NCI-H446 treated with DMSO at 0.1 percent for 48 hours (cell line): ENCODE results near the gene NEURL1B.
"Not testable (repeated sequence)": the region's sequence is repeated elsewhere in the genome, so short reads cannot be mapped to it uniquely, and the experiment has no call there.

Experiments
- DNase-seq: peaks from one replicate; lab custom pipeline; 2025; lab: John Stamatoyannopoulos, UW

The NEURL1B gene

DNA sequence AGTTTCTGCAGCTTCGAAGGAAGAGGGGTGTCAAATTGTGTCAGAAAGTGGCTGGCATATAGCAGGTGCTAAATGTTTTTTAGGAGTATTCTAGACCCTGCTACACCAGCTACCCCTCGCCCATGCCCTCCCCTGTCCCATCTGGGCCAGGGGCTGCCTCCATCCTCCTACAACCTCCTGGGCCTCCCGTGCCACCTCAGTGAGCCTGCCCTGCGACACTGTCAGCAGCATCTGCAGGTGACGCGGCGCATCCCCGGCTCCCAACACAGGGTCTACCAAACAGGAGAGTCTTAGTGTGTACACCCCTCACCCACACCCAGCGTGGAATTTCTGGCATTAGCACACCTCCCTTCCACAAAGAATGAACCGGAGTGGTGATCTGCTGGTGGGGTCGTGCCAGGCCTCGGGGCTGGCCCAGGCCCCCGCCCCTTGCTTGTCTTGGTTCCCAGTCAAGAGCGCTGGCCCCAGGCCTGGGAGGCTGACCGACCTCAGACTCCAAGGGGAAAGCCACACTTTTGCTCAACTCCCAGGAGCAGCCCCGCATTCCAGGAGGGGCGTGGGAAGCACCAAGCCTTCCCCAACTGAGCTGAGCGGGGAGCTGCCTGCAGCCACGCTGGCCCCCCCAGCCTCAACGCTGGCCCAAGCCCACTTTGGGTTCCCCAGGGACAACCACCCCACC is 55.2 kb downstream of the NEURL1B start:
- DNase-seq = no peak

DNA sequence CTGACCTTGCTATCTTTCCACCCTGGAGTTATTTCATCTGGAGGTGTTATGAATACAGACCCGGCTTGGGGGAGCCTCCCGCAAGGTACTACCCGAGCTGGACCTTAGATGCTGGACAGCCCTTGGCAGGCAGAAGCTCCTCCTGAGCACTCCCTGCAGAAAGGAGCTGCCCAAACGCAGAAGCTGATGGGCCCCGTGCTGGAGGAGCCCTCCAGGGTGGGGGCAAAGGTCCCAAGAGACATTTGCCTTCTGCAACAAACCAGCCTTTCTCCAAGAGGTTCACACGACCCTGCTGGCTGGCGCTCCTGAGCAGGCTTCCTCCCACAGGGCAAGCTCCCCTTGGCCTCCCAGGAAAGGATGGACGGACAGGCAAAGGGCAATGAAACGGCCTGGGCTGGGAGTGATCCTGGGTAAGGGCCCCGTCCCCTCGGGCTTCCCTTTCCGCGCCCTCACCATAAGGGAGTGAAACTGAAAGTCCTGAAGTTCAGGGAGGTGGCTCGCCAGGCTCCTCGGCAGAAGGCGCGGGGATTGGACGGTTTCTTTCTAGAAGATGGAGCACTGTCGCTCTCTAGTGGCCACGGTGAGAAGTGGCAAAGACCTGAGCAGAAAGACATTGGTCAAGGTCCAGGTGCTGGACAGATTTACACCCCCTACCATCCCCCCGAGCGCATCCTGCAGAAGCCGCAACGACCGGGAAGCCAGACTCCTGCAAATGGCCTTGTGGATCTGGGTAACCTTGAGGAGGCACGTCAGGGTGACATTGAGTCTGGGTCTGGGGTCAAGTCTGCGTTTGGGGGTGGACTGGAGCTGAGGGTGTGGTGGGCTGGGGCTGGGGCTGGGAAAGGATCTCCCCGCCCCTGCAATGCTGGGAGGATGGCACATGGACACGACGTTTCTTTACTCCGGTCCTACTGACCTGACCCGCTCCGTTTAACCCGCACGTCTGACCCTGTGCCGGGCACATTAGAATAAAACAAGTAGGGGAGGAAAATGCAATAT is 56.4 kb downstream of the NEURL1B start:
- DNase-seq = peak; percentile 27

DNA sequence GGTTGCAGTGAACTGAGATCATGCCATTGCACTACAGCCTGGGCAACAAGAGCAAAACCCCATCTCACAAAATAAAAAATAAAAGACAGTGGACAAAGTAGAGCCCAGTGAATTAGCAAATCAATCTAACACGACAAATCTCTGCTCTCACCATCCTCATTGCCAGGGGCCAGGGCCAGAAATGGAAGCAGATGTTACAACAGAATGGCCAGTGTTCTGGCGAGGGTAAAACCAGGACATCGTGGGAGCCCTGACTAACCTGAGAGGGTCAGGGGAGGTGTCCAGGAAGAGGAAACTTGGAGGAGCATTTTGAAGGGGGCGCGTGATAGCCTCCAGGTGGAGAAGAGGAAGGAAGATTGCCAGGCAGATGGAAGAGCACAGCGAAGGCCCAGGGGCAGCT is 58.4 kb downstream of the NEURL1B start:
- no peak for DNase-seq

DNA sequence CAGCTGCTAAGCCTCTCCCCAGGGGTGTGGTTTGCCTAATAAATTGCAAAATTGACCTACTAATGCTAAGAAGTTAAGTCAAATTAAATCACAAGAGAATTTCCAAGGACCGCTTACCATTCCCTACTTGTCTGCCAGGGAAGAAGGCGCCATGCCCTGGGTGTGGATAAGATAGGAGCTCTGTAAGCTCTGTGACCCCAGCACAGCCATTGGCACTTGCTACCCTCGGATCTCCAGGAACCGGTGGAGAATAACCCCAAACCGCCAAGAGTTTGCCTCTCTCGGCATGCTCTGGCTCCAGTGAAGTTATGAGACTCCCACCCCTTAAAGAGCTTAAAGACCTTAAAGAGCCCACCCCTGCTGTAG is 58.9 kb downstream of the NEURL1B start:
- DNase-seq = no peak

DNA sequence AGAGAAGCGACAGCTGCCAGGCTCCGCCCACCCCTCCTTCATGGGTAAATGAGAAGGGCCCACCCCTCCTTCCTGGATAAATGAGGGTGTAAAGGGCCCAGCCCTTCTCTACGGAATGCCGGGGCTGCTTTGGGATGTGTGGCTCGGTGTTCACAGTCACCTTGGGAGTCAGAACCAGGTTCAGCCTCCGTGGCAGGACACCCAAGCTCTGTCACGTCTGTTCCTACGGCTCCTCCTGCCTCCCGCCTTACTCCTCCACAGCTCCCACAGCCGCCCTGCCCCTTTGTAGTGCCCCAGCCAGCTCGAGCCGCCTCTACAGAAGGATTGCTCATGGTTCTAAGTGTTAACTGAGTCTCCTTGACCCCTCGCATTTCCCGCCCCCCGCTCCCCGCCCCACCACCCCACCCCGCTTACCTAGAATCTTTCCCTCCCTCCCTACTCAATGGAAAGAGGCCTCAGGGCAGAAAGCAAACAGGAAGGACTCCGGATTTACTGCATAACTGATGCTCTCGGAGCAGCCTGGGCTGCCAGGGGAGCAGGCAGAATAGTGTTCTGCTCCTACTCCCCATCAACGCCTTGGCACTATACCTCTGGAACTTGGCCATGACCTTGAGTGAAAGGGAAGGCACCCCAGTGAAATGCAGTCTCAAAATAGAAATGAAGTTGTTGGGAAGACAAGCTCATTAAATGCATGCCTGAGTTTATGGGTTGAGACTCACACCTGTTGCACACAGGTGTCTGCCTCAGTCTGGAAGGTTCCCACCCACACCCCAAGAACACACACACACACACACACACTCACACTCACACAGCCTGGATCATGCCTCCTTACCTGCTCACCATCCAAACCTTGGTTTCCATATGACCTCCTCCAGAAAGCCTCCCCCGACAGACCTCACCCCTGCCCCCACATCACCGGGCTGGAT is 59.6 kb downstream of the NEURL1B start:
- DNase-seq = no peak

DNA sequence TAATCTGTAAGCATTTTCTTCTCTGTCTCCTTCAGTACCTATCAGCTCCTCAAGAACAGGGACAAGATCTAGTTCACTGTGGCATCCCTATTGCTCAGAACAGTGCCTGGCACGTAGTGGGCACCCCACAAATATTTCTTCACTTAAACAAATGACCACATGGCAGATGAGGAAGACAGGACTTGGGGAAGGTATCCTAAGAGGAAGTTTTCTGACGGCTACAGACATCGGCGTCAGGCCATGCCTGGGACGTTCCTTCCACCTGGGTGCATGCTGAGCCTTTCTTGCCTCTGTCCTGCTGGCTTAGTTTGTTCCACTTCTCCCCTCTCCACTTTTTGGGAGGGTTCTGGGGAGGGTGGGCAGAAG is 60.2 kb downstream of the NEURL1B start:
- no peak for DNase-seq

DNA sequence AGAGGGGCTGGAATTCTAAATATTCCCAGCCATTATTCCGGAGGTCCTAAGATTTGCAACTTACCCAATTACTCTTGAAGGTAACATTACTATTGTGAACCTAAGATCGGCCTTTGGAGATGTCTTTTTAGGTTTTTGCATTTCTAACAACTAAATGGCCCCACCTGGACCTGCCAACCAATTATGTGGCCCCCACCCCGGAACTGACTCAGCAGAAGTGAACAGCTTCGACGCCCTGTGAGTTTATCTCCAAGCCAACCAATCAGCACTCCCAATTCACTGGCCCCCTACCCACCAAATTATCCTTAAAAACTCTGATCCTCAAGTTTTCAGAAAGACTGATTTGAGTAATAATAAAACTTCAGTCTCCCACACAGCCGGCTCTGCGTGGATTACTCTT is 62.9 kb downstream of the NEURL1B start:
- DNase-seq = no peak

DNA sequence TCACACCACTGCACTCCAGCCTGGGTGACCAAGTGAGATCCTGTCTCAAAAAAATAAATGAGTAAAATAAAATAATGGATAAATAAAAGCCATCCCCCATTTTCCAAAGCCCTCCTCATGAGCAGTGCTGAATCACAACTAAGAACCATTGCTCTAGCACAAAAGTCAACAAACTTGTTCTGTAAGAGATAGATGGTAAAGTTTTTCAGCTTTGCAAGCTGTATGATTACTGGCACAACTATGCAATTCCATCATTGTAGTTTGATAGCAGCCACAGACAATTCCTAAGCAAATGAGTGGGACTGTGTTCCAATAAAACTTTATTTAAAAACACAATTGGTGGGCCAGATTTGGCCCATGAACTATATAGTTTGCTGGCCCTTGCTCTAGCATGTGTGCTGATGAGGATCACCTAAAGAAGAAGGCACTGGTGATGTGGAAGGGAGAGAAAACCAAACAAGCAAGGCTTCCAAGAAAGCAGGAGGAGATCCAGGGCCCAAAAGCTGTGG is 64.6 kb downstream of the NEURL1B start:
- DNase-seq = no peak

DNA sequence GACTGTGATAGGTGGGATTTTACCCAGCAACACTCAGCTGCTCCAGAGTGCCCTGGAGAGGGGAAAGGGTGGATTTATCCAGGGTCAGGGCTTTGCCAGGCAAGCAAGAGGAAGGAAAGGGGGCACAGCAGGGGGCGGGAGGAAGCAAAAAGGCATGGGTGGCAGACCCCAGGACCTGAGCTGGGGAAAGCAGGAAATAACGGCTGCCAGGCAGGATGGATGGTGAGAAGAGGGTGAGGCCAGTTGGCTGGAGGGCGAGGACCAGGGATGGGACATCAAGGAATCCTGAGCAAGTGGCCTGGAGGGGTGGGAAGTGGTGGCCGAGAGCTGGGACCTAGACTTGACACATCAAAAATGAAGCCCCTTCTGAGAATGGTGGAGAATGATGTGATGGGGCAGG is 65.7 kb downstream of the NEURL1B start:
- DNase-seq = no peak

DNA sequence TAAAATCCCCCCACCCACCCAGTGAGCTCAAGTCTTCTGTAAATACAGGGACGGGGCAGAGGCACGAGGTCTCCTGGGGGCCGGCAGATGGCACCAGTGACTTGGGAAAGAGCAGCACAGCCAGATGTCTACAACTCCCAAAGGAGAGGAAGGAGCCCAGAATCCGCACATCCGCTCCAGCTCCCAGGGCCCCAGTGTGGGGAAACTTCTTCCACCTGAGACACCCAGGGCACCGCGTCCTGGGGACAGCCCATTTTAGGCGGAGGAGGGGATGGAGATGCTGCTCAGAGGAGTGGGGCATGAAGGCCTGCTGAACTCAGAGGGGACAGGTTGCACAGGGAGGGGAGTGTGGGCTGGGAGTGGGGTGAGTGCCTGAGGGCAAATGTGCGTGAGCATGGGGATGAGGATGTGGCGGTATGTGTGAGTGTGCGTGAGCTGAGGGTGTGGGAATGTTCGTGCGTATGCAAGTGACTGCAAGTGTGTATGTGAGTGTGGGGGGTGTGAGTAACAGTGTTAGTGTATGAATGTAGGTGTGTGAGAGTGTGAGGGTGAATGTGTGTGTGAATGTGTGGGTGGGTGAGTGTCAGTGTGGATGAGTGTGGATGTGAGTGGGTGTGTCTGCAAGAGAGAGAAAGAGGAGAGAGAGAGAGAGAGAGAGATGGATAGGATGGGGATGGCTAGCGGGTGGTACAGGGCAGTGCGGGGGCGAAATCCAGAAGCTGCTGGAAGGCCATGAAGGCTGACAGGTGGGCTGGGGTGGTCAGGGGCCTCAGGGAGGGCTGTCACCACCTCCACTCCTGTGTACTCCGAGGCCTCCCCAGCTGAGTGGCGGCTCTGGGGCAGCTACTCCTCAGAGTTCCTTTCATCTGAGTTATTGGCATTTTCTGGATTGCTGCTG is 66.5 kb downstream of the NEURL1B start:
- peak; percentile 9 for DNase-seq

DNA sequence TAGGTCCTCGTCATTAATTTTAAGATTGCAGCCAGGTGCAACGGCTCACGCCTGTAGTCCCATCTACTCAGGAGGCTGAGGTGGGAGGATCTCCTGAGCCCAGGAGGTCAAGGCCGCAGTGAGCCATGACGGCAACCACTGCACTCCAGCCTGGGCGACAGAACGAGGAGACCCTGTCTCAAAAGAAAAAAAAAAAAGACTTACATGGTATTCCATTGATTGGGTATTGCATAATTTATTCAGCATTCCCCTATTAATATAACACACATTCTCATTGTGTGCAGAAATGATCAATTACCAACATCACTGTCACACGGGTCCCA is 67.1 kb downstream of the NEURL1B start:
- no peak for DNase-seq

DNA sequence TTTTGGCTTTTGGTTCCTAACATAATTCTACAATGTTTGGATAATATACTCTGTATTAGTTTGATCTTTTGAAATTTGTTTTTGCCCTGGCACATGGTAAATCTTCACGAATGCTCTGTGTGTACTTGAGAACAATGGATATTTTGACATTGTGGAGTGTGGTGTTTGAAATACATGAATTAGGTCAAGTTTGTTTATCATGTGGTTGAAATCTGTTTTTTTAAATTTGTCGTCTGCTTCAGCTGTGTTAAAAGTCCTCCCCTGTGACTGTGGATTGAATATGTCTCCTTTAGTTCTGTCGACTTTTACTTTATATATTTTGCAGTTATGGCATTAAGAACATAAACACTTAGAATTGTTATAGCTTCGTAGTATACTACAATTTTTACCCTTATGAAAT is 69.6 kb downstream of the NEURL1B start:
- no peak for DNase-seq

DNA sequence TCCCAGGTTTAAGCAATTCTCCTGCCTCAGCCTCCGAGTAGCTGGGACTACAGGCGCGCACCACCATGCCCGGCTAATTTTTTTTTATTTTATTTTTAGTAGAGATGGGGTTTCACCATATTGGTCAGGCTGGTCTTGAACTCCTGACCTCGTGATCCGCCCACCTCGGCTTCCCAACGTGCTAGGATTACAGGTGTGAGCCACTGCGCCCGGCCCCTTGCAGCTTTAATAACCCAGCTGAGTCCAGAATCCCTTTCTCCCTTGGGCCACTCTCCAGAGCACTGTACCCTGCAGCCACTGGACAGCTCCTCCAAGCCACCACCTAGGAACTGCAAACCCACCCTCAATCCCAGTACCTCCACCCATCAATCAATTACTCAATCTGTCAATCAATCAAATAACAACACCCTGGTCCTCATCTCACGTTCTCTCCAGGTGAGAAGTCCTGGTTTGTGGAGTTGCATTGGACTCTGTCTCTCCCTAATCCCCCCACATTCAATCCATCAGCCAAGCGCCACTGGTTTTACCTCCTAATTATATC is 70.3 kb downstream of the NEURL1B start:
- not testable (repeated sequence) for DNase-seq

DNA sequence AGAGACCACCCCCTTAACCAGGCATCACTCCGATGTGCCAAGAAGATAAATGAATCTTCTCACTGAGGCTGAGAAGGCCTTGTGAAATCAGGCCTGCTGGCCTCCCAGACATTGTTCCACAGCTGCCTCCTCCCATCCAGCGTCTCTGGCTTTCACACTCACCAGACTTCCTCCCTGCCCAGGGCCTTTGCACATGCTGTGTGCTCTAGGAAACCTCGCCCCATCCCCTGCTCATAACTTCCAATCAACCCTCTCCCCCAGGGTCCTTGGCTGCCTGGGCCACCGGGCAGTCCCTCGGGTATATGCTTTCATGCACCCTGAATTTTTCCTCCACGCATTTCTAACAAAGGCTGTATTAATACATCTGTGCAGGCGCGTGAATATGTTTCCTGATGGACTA is 71.5 kb downstream of the NEURL1B start:
- DNase-seq = no peak

DNA sequence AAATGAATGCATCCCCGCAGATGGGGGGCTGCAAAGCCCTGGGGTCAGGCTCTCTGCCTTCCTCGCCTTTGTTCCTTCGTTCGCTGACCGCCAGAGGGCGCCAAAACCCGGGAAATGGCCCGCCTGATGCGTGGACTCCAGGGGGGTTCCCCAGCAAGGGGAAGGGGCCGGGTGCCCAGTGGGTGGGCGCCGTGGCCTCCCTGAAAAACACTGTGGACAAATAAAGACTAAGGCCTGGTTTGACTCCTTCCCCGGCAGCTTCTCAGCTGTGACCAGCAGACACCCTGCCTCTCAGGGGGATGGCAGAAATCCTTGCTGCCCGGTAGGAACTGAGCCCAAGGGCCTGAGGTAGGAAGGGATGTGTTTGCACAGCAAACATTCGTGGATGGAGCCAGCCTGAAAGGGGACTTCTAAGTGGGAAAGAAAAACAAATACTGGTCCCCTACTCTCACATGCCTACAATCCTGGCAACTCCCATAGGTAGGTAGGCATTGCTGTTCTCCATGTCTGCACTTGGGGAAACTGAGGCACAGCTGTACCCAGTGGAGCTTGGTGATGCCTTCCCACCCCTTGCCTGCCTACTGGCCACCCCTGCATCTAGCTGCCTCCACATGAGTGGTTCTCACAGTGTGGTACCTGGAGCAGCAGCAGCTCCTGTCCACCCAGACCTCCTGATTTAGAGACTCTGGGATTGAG is 72.2 kb downstream of the NEURL1B start:
- DNase-seq = no peak

DNA sequence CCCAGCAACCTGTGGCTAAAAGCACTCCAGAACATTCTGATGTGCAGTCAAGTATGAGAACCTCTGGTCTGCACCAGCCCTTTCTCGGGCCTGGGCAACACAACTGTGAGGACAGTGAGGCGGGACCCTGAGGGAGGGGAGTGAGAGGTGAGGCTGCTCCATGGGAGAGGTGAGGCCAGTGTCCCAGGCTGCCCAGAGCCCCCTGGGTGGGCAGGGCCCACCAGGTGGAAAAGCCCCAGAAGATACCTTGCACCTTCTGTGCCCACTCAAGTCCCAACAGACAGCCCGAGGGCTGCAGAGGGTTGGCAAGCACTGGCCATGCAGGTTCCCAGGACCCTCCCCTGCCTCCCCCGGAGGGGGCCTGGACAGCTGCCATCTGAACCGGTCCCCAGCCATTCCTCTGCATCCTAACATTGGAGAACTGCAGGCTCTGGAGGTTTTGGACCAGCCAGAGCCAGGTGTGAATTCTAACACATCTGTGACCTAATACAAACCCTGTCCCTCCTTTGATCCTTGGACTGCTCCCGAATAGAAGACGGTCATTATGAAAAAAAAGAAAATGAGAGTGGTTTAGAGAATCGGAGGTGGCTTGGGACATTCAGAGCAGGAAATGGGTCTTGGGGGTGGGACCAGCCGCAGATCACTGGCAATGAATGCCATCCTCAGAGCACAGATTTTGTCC is 72.9 kb downstream of the NEURL1B start:
- no peak for DNase-seq

DNA sequence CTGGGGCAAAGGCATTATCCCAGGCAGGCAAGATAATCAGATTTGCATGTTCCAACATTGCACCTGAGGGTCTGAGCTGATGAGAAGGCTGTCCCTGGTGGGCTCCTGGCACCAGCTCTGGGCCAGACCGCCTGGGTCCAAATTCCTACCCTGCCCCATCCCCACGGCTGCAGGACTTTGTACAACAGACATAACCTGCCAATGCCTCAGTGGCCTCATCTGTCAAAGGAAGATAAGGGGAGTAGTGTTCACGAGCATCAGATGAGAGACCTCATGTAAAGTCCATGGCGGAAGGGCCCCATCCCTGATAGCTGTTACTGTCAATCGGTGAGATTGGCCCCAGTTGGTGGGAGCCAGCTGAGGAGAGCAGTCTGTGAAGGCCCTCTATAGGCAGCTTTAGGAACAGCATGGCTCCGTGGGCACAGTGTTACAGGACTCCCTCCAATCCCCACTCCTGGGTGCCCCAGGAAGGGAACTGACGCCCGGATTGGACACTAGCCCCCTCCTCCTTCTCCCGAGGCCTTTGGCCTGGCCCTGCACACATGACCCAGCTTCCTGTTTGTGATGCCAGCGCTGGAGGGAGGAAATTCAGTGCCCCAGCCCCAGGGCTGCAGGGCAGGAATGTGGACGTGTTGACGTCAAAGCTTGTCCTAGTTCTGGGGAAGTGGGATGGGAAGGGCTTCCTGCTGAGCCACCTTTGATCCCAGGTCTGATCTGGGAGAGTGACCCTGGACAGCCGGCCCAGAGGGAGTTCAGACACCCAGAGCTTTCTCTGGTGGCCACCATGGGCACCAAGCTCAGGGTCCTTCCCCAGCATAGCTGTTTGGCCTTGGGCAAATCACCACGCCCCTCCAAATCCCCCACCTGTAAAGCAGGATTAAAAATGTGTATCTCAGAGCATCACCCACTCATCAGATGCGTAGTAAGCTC is 73.7 kb downstream of the NEURL1B start:
- no peak for DNase-seq

DNA sequence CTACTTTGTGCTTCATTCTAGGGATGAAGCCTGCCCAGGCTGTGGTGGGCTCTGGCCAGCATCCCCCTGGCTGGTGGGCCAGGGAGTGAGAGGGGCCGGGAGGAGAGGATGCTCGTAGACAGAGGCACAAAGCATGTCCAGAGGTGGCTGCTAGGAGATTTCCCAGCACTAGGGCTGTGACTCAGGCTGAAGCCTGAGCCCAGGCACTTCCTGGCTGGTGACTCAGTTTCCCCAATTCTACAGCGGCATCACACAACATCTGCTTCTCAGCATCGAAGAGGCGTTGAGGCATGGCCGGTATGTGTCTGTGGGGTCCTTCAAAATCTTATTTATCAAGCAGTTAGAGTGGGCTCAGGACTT is 74.3 kb downstream of the NEURL1B start:
- no peak for DNase-seq
